Suprapubic skin (tissue), 4 donors: ENCODE measurements around the gene CTNNBL1.

Source experiments
- EP300 ChIP-seq: sonication (generic); formaldehyde crosslinking; IDR thresholded peaks from one replicate; pipeline ENCODE4 v1.6.1; 2017; ENCODE audit warnings: antibody characterized with exemption
- POLR2AphosphoS5 ChIP-seq, 3 donors: sonication (generic); formaldehyde crosslinking; IDR thresholded peaks; one replicate each; pipeline ENCODE4 v1.6.1; 2017; ENCODE audit warnings: antibody characterized with exemption in 3 of 3
- TF ChIP-seq, protein P1 (sequence below), 2 donors: fragments of 200-600 bp in 1 of 2; fragments of 450-650 bp in 1 of 2; sonication (generic) in 1 of 2; IDR thresholded peaks; one replicate each; pipeline ENCODE4 v1.5.1; 2016 to 2019; ENCODE audit warnings: antibody characterized with exemption in 2 of 2, mild to moderate bottlenecking in 1 of 2, moderate library complexity in 1 of 2

DNA sequence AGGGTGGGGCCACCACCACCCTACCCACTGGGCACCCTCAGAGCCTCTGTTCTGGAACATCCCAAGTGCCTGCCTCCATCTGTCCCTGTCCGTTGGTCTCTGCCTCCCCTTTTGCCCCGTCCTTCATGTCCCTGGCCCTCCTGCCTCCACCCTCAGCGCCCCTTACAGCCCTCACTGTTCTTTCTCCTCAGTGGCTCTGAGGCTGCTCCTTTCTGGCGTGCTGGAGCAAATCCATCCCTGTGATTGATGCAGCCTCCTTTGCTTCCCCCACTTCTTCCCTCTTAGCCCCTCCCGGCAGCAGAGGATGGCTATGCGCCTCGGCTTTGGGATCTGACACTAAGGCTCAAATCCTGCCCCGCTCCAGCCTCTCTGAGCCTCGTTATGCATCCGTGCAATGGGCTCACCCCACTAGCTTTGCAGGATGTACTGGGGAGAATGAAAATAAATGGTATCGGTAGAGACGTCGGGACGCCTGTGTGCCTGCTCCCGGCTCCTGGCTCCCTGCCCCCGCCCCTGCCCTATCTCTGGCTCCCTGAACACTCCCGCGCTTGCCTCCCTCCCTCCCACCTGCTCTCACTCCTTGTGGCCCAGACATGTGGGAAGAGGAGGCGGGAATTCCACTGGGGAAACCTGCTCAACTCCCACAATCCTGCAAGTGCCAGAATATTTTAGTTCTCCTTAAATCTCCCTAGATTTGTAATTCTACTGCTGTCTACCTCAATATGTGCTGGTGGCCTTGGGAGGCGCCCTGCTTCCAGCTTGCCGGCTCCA, 222.2 kb downstream of the CTNNBL1 start:
- TF ChIP-seq, protein P1, sequence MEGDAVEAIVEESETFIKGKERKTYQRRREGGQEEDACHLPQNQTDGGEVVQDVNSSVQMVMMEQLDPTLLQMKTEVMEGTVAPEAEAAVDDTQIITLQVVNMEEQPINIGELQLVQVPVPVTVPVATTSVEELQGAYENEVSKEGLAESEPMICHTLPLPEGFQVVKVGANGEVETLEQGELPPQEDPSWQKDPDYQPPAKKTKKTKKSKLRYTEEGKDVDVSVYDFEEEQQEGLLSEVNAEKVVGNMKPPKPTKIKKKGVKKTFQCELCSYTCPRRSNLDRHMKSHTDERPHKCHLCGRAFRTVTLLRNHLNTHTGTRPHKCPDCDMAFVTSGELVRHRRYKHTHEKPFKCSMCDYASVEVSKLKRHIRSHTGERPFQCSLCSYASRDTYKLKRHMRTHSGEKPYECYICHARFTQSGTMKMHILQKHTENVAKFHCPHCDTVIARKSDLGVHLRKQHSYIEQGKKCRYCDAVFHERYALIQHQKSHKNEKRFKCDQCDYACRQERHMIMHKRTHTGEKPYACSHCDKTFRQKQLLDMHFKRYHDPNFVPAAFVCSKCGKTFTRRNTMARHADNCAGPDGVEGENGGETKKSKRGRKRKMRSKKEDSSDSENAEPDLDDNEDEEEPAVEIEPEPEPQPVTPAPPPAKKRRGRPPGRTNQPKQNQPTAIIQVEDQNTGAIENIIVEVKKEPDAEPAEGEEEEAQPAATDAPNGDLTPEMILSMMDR (IDR thresholded peaks at IDR 0.05) = no peak
- TF ChIP-seq EP300 (no peak), POLR2AphosphoS5 (IDR thresholded peaks at IDR 0.05) (no peak)
